GM23248 (cell line): Measurements from ENCODE around the gene RPL15. TPM values are rescaled to one million over a fixed set of nuclear protein-coding genes. Genes with fewer than 3 reads are reported as not detected.

Experiments
- DNase-seq: peaks from one replicate; pipeline ENCODE4 v3.0.0-alpha.2; 2015
- H2AFZ ChIP-seq: fragments of 200-600 bp; sonication (generic); 2 replicates; pipeline ENCODE4 v1.6.1; 2016; ENCODE audit warnings: antibody characterized with exemption
- H3F3A ChIP-seq: fragments of 200-600 bp; sonication (generic); 2 replicates; pipeline ENCODE4 v1.6.1; 2016; ENCODE audit warnings: mild to moderate bottlenecking, antibody characterized with exemption, mixed run types; ENCODE audit not compliant: insufficient read depth
- H3K27ac ChIP-seq: fragments of 200-600 bp; sonication (generic); 2 replicates; pipeline ENCODE4 v1.5.1; 2016; ENCODE audit warnings: mild to moderate bottlenecking
- H3K27me3 ChIP-seq: fragments of 200-600 bp; sonication (generic); replicated peaks from 2 replicates; pipeline ENCODE4 v1.6.1; 2016; ENCODE audit warnings: mild to moderate bottlenecking; ENCODE audit not compliant: insufficient read depth
- H3K36me3 ChIP-seq: fragments of 200-600 bp; sonication (generic); 2 replicates; pipeline ENCODE4 v1.6.1; 2016; ENCODE audit warnings: low read depth, mild to moderate bottlenecking
- H3K4me1 ChIP-seq: fragments of 200-600 bp; sonication (generic); 2 replicates; pipeline ENCODE4 v1.6.1; 2016; ENCODE audit warnings: mild to moderate bottlenecking; ENCODE audit not compliant: insufficient read depth
- H3K4me2 ChIP-seq: fragments of 200-600 bp; sonication (generic); one replicate; pipeline ENCODE4 v1.6.1; 2016; ENCODE audit warnings: mild to moderate bottlenecking; ENCODE audit not compliant: unreplicated experiment
- H3K4me3 ChIP-seq: fragments of 200-600 bp; sonication (generic); 2 replicates; pipeline ENCODE4 v1.5.1; 2016; ENCODE audit warnings: mild to moderate bottlenecking
- H3K79me2 ChIP-seq: fragments of 200-600 bp; sonication (generic); 2 replicates; pipeline ENCODE4 v1.6.1; 2016; ENCODE audit warnings: mild to moderate bottlenecking; ENCODE audit not compliant: insufficient read depth
- H3K9ac ChIP-seq: fragments of 200-600 bp; sonication (generic); 2 replicates; pipeline ENCODE4 v1.6.1; 2016; ENCODE audit warnings: mild to moderate bottlenecking
- H3K9me2 ChIP-seq: fragments of 200-600 bp; sonication (generic); 2 replicates; pipeline ENCODE4 v1.6.1; 2016; ENCODE audit warnings: mixed run types, mild to moderate bottlenecking, moderate library complexity; ENCODE audit not compliant: insufficient read depth
- H3K9me3 ChIP-seq: fragments of 200-600 bp; sonication (generic); one replicate; pipeline ENCODE4 v1.6.1; 2017; ENCODE audit warnings: low read depth
- H4K20me1 ChIP-seq: fragments of 200-600 bp; sonication (generic); 2 replicates; pipeline ENCODE4 v1.6.0; 2016; ENCODE audit not compliant: insufficient read depth
- EZH2 ChIP-seq: fragments of 200-600 bp; sonication (generic); IDR thresholded peaks from 2 replicates; pipeline ENCODE4 v1.6.1; 2018; ENCODE audit warnings: antibody characterized with exemption, mild to moderate bottlenecking; ENCODE audit not compliant: insufficient read depth, poor library complexity, severe bottlenecking
- EZH2phosphoT487 ChIP-seq: fragments of 200-600 bp; sonication (generic); IDR thresholded peaks from 2 replicates; pipeline ENCODE4 v1.6.1; 2018; ENCODE audit warnings: antibody characterized with exemption, moderate library complexity, mild to moderate bottlenecking, low read depth; ENCODE audit not compliant: insufficient read depth
- WGBS, 2 experiments: methylation state at CpG; one replicate each; pipeline ENCODE4 v1.1.6; 2015 to 2017; ENCODE audit warnings: low lambda C conversion rate in 2 of 2, low coverage in 1 of 2; ENCODE audit errors: missing lambda C conversion rate in 2 of 2; 5-methylcytosine and 5-hydroxymethylcytosine counted together
- in situ Hi-C: fragments of 300-500 bp; cut with MboI; formaldehyde crosslinking; loops from 2 replicates; pipeline ENCODE4 v1.15.0; 2020
- polyA plus RNA-seq: library from polyadenylated mRNA; unstranded; fragments of >200 nt; fragmentation: Nextera tagmentation; extraction: Ambion mirVana; gene quantifications from 2 replicates; pipeline ENCODE4 v1.2.1, GENCODE V29; 2016
- total RNA-seq: library from RNA; depleted of rRNA; stranded (reverse); fragments of >200 nt; shearing (Covaris generic); gene quantifications from 2 replicates; pipeline ENCODE4 v1.2.3, GENCODE V29; 2014

The RPL15 gene
- total and polyA plus RNA-seq, 2 experiments from 2014 or later, result 1,685 to 2,236 TPM

DNA sequence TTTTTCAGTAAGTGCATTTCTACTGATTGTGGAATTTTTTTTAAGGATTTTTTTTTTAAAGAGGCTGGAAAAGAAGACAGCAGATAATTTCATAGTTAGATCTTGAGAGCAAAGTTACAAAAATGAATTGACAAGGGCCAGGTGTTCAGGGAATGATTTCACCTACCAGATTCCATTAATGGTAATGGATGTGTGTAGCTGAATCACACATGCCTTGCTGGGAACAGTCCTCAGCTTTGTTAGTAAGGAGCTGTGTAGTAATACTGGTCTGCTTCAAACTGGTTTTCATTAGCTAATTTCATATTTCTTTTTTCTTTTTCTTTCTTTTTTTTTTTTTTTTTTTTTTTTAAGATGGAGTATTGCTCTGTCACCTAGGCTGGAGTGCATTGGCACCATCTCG is 44.1 kb downstream of the RPL15 start:
- in situ Hi-C loops, result no loop called here
- Histone ChIP-seq H4K20me1 (peaks cover 5% of the 10 kb centered on the region; the same call in 1 of the 2 replicates), H3K9ac (no peak overlapping the region), H3K9me2 (no peaks in the 10 kb centered on the region), H3F3A (peaks cover 37% of the 10 kb centered on the region), H3K4me3 (no peak overlapping the region), H3K79me2 (peaks cover 34% of the 10 kb centered on the region), H3K9me3 (no peaks in the 10 kb centered on the region), H3K4me2 (no peak overlapping the region), H2AFZ (no peak overlapping the region), H3K4me1 (peaks cover 28% of the 10 kb centered on the region), H3K27ac (no peak overlapping the region), H3K27me3 (no peaks in the 10 kb centered on the region), H3K36me3 (peaks cover 19% of the 10 kb centered on the region)
- TF ChIP-seq EZH2 (no peak), EZH2phosphoT487 (no peak)
- WGBS, 2 experiments, result 96 to 100% methylated on average over 1 of the region's 1 CpG
- peak; percentile 44 for DNase-seq

DNA sequence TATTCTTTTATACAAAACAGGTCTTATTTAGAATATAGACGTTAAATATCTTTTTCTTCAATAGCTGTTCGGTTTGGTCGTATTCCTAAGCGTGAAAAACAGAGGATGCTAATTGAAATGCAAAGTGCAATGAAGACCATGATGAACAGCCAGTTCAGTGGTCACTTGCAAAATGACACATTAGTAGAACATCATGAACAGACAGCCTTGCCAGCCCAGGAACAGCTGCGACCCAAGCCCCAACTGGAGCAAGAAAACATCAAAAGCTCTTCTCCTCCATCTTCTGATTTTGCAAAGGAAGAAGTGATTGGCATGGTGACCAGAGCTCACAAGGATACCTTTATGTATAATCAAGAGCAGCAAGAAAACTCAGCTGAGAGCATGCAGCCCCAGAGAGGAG is 45.0 kb downstream of the RPL15 start:
- H3K36me3 ChIP-seq, result peaks cover 12% of the 10 kb centered on the region
- in situ Hi-C loops, result no loop called here
- H3K9me3 ChIP-seq, result no peaks in the 10 kb centered on the region
- H3K4me2 ChIP-seq, result no peak overlapping the region
- no peak overlapping the region for H3K4me3 ChIP-seq
- no peaks in the 10 kb centered on the region for H3K9me2 ChIP-seq
- peaks cover 34% of the 10 kb centered on the region for H3K79me2 ChIP-seq
- DNase-seq, result no peak
- 98 to 99% methylated on average over 5 of the region's 5 CpGs for WGBS, 2 experiments
- TF ChIP-seq EZH2 (no peak), EZH2phosphoT487 (no peak)
- no peak overlapping the region for H2AFZ ChIP-seq
- H3K27me3 ChIP-seq, result no peaks in the 10 kb centered on the region
- peaks cover 37% of the 10 kb centered on the region for H3F3A ChIP-seq
- H3K4me1 ChIP-seq, result peaks cover 35% of the 10 kb centered on the region
- H4K20me1 ChIP-seq, result no peaks in the 10 kb centered on the region
- no peak overlapping the region for H3K9ac ChIP-seq
- no peak overlapping the region for H3K27ac ChIP-seq

DNA sequence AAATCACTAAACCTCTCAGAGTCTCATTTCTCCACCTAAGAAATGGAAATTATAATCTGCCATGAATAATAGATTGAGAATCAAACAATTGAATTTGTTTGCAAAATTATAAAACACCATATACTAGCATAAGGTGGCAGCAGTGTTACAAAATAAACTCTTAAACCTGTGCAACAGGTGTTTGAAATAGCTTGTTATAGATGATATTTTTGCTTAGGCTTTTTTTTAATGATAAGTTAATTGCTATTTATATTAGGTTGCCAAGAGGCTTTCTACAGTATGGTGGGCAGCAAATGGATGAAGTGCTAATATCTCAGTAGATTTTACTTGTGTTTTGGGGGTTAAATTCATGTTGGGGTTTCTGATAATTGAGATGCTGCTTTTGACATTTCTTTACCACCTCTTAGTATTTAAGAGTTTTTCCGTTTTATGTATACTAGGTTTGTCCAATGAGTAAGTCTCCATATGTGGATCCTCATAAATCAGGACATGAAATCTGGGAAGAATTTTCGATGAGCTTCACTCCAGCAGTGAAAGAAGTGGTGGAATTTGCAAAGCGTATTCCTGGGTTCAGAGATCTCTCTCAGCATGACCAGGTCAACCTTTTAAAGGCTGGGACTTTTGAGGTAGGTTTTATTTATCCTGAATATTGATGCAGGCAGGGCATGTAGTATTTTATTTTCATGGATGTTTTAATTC is 47.8 kb downstream of the RPL15 start:
- Histone ChIP-seq H3K4me3 (no peak overlapping the region), H3K9me3 (no peaks in the 10 kb centered on the region), H3F3A (peaks cover 22% of the 10 kb centered on the region), H3K9me2 (no peaks in the 10 kb centered on the region), H4K20me1 (no peaks in the 10 kb centered on the region), H3K27me3 (no peaks in the 10 kb centered on the region), H3K9ac (no peak overlapping the region), H2AFZ (no peak overlapping the region), H3K4me1 (peaks cover 33% of the 10 kb centered on the region), H3K36me3 (peaks cover 21% of the 10 kb centered on the region), H3K27ac (no peak overlapping the region), H3K79me2 (peaks cover 28% of the 10 kb centered on the region), H3K4me2 (no peak overlapping the region)
- DNase-seq, result no peak
- in situ Hi-C loops, result no loop called here
- WGBS, 2 experiments, result 61 to 66% methylated on average over 3 of the region's 3 CpGs
- TF ChIP-seq EZH2phosphoT487, result no peak
- no peak for TF ChIP-seq EZH2

DNA sequence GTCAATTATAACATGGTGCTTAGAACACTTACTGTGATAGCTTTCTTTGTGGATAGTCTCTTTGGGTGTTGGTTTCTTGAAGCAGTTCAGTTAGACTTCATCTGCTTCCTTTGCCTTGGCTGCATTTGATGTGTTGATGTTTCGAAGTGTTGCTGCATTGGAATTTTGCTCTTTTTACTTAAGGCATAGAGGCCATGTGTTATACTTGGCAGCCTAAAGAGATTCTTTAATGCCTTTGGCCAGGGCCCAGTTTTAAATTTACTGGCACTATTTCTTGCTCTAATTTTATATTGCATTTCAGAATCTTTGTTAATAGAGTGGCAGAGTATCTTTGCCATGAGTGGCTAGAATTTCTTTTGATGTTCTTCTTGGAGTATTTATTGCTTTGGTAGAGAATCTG is 49.4 kb downstream of the RPL15 start:
- peaks cover 29% of the 10 kb centered on the region for H3K4me1 ChIP-seq
- no peak overlapping the region for H3K4me2 ChIP-seq
- TF ChIP-seq EZH2 (no peak), EZH2phosphoT487 (no peak)
- H3K27ac ChIP-seq, result no peak overlapping the region
- no peak overlapping the region for H2AFZ ChIP-seq
- H3K27me3 ChIP-seq, result no peaks in the 10 kb centered on the region
- peaks cover 28% of the 10 kb centered on the region for H3K79me2 ChIP-seq
- no peaks in the 10 kb centered on the region for H4K20me1 ChIP-seq
- H3K9me2 ChIP-seq, result no peaks in the 10 kb centered on the region
- H3K9ac ChIP-seq, result no peak overlapping the region
- 86 to 87% methylated on average over 1 of the region's 1 CpG for WGBS, 2 experiments
- no peaks in the 10 kb centered on the region for H3K9me3 ChIP-seq
- in situ Hi-C loops, result no loop called here
- DNase-seq, result no peak
- peaks cover 19% of the 10 kb centered on the region for H3F3A ChIP-seq
- peaks cover 21% of the 10 kb centered on the region for H3K36me3 ChIP-seq
- no peak overlapping the region for H3K4me3 ChIP-seq
